MM.1S (cell line): ENCODE measurements around the gene MAPK11.

Experiments
- DNase-seq: peaks from one replicate; pipeline ENCODE4 v3.0.0-alpha.2; 2015
- H2AFZ ChIP-seq: fragments of 300-600 bp; sonication (generic); 2 replicates; pipeline ENCODE4 v1.6.0; 2016; ENCODE audit warnings: antibody characterized with exemption, low read length
- H3F3A ChIP-seq: fragments of 300-600 bp; sonication (generic); 2 replicates; pipeline ENCODE4 v1.6.1; 2016; ENCODE audit warnings: mild to moderate bottlenecking, antibody characterized with exemption, low read length, moderate library complexity, mixed read lengths; ENCODE audit not compliant: insufficient read depth
- H3K27ac ChIP-seq: fragments of 300-600 bp; sonication (generic); 2 replicates; pipeline ENCODE4 v1.5.1; 2016; ENCODE audit warnings: mild to moderate bottlenecking, low read length
- H3K27me3 ChIP-seq: fragments of 300-600 bp; sonication (generic); replicated peaks from 2 replicates; pipeline ENCODE4 v1.6.0; 2016; ENCODE audit warnings: low read length; ENCODE audit not compliant: insufficient read depth
- H3K36me3 ChIP-seq: fragments of 300-600 bp; sonication (generic); replicated peaks from 2 replicates; pipeline ENCODE4 v1.6.1; 2016; ENCODE audit warnings: mild to moderate bottlenecking, low read length, mixed read lengths; ENCODE audit not compliant: insufficient read depth
- H3K4me1 ChIP-seq: fragments of 300-600 bp; sonication (generic); 2 replicates; pipeline ENCODE4 v1.6.1; 2016; ENCODE audit warnings: low read length, mixed read lengths
- H3K4me2 ChIP-seq: fragments of 300-600 bp; sonication (generic); 2 replicates; pipeline ENCODE4 v1.6.0; 2016; ENCODE audit warnings: low read depth, low read length
- H3K4me3 ChIP-seq: fragments of 300-600 bp; sonication (generic); 2 replicates; pipeline ENCODE4 v1.5.1; 2016; ENCODE audit warnings: low read length, mixed read lengths
- H3K79me2 ChIP-seq: fragments of 300-600 bp; sonication (generic); 2 replicates; pipeline ENCODE4 v1.6.1; 2016; ENCODE audit warnings: mixed run types, low read length, mixed read lengths
- H3K9ac ChIP-seq: fragments of 300-600 bp; sonication (generic); 2 replicates; pipeline ENCODE4 v1.6.1; 2016; ENCODE audit warnings: low read length, mixed read lengths
- H3K9me2 ChIP-seq: fragments of 300-600 bp; sonication (generic); replicated peaks from 2 replicates; pipeline ENCODE4 v1.6.1; 2016; ENCODE audit warnings: mild to moderate bottlenecking, low read length, mixed read lengths; ENCODE audit not compliant: insufficient read depth
- H3K9me3 ChIP-seq: fragments of 300-600 bp; sonication (generic); replicated peaks from 2 replicates; pipeline ENCODE4 v1.6.1; 2016; ENCODE audit warnings: mild to moderate bottlenecking, low read length, mixed read lengths; ENCODE audit not compliant: insufficient read depth
- H4K20me1 ChIP-seq: fragments of 300-600 bp; sonication (generic); 2 replicates; pipeline ENCODE4 v1.6.1; 2016; ENCODE audit warnings: mild to moderate bottlenecking, low read length, moderate library complexity, mixed read lengths; ENCODE audit not compliant: insufficient read depth
- EZH2 ChIP-seq: fragments of 300-600 bp; sonication (generic); optimal IDR thresholded peaks from 2 replicates; pipeline ENCODE3; 2017; ENCODE audit warnings: low read depth, mild to moderate bottlenecking, antibody characterized with exemption, low read length, mixed read lengths
- EZH2phosphoT487 ChIP-seq: fragments of 300-600 bp; sonication (generic); IDR thresholded peaks from 2 replicates; pipeline ENCODE4 v1.6.1; 2018; ENCODE audit warnings: antibody characterized with exemption, low read length
- TF ChIP-seq, protein P1 (sequence below): fragments of 300-600 bp; sonication (generic); IDR thresholded peaks from 2 replicates; pipeline ENCODE4 v1.5.1; 2016; ENCODE audit warnings: antibody characterized with exemption, low read length, mixed read lengths

MAPK11 gene

DNA sequence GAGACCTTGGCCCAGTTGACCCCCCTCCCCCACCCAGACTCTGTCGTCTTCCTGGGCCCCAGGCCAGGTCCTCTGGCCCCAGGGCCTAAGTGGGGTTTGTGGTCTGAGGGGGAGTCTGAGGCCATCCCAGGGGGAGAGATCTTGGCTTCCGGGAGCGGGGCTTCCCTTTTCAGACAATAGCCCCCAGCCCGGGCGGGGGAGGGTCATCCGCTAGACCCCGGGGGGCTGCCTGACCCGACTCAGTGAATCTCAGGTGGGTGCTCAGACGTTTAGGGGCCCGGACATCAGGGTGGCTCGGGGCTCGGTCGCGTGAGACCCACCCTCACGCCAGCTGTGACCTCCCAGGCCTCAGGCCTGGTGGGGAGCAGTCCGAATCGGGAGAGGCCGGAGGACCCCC is 609 bp downstream of the MAPK11 start:
- Histone ChIP-seq H3K4me2 (peak overlapping the region; percentile 45; the same call in 1 of the 2 replicates), H3K9me3 (no peaks in the 10 kb centered on the region), H3K36me3 (no peaks in the 10 kb centered on the region), H3K9me2 (no peaks in the 10 kb centered on the region), H3K27ac (no peak overlapping the region), H4K20me1 (no peaks in the 10 kb centered on the region), H3K4me1 (peaks cover 9% of the 10 kb centered on the region; the same call in 1 of the 2 replicates), H3F3A (peaks cover 12% of the 10 kb centered on the region; the same call in 1 of the 2 replicates), H3K4me3 (peak overlapping the region; percentile 27; the same call in 1 of the 2 replicates), H3K79me2 (no peaks in the 10 kb centered on the region), H3K9ac (no peak overlapping the region), H2AFZ (no peak overlapping the region), H3K27me3 (peaks cover 20% of the 10 kb centered on the region)
- no peak for DNase-seq
- TF ChIP-seq EZH2phosphoT487, result no peak
- no peak for TF ChIP-seq EZH2
- TF ChIP-seq, protein P1, sequence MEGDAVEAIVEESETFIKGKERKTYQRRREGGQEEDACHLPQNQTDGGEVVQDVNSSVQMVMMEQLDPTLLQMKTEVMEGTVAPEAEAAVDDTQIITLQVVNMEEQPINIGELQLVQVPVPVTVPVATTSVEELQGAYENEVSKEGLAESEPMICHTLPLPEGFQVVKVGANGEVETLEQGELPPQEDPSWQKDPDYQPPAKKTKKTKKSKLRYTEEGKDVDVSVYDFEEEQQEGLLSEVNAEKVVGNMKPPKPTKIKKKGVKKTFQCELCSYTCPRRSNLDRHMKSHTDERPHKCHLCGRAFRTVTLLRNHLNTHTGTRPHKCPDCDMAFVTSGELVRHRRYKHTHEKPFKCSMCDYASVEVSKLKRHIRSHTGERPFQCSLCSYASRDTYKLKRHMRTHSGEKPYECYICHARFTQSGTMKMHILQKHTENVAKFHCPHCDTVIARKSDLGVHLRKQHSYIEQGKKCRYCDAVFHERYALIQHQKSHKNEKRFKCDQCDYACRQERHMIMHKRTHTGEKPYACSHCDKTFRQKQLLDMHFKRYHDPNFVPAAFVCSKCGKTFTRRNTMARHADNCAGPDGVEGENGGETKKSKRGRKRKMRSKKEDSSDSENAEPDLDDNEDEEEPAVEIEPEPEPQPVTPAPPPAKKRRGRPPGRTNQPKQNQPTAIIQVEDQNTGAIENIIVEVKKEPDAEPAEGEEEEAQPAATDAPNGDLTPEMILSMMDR, result no peak

DNA sequence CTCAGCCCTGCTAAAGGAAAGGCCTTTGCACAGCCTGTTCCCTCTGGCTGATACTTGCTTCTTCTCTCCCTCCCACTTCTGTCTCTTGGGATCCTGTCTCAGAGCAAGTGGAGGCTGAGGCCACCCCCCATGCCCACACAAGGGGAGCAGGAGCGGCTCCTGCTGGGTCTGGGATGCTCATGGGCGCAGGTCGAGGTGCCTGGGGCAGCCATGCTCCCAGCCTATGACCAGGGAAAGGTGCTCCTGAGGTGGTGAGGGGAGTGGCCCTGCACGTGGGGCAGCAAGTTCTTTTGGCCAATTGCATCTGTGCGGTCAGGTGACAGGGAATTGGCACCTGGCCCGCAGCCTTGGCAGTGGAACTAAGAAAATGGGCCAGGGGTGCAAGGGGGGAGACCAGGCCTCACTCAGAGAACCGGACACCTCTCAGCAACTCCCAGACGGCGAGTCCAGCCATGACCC is 1.5 kb downstream of the MAPK11 start:
- Histone ChIP-seq H3K36me3 (no peaks in the 10 kb centered on the region), H3K4me1 (peaks cover 7% of the 10 kb centered on the region; the same call in 1 of the 2 replicates), H3K4me2 (no peak overlapping the region), H4K20me1 (no peaks in the 10 kb centered on the region), H3K27me3 (peaks cover 20% of the 10 kb centered on the region), H3K4me3 (no peak overlapping the region), H3K27ac (no peak overlapping the region), H3K9me3 (no peaks in the 10 kb centered on the region), H3F3A (peaks cover 12% of the 10 kb centered on the region; the same call in 1 of the 2 replicates), H3K9ac (no peak overlapping the region), H2AFZ (no peak overlapping the region), H3K9me2 (no peaks in the 10 kb centered on the region), H3K79me2 (no peaks in the 10 kb centered on the region)
- TF ChIP-seq EZH2 (no peak), EZH2phosphoT487 (no peak)
- TF ChIP-seq, protein P1, result no peak
- DNase-seq, result no peak

DNA sequence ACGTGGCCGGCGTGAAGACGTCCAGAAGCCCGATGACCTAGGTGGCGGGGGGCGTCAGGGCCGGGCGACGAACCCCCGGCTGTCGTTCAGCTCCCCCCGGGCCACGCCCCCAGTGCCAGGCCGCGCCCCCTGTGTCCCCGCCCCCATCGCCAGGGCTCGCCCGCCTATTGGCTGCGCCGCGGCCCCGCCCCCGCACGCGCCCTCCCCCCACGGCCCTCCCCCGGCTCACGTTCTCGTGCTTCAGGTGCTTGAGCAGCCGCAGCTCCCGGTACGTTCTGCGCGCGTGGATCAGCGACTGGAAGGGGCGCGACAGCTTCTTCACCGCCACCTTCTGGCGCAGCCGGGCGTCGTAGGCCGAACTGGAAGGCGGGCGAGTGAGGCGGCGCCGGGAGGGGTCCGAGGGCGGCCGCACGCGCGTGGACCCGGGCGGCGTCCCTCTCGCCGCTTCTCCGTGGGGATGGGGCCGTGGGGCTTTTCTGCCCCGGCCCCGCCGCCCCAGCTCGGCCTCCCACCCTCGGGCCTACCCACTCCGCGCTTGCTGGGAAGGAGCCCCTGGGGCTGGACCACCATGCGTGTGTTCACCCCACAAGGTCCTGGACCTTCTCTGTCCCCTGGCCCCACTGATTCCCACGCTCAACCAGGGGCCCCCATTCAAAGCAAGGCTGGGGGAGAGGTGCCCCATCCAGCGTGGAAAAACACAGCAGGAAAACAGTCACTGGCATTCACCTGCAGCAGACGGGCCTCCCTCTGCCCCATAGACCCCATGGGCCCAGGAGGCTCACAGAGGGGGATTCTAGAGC is 2.4 kb downstream of the MAPK11 start:
- no peak overlapping the region for H2AFZ ChIP-seq
- no peak for DNase-seq
- H3K27ac ChIP-seq, result no peak overlapping the region
- H3K4me2 ChIP-seq, result no peak overlapping the region
- peaks cover 19% of the 10 kb centered on the region for H3K27me3 ChIP-seq
- H3F3A ChIP-seq, result peaks cover 12% of the 10 kb centered on the region; the same call in 1 of the 2 replicates
- peaks cover 7% of the 10 kb centered on the region; the same call in 1 of the 2 replicates for H3K4me1 ChIP-seq
- no peaks in the 10 kb centered on the region for H4K20me1 ChIP-seq
- H3K36me3 ChIP-seq, result no peaks in the 10 kb centered on the region
- no peaks in the 10 kb centered on the region for H3K9me3 ChIP-seq
- H3K4me3 ChIP-seq, result no peak overlapping the region
- no peaks in the 10 kb centered on the region for H3K9me2 ChIP-seq
- H3K9ac ChIP-seq, result no peak overlapping the region
- TF ChIP-seq EZH2phosphoT487, result no peak
- TF ChIP-seq EZH2, result no peak
- TF ChIP-seq, protein P1, result no peak
- no peaks in the 10 kb centered on the region for H3K79me2 ChIP-seq
